HEK293T (cell line): ENCODE measurements around the gene SHISA7.

Experiments
- FOXM1 ChIP-seq: fragments of 450-650 bp; IDR thresholded peaks from 2 replicates; pipeline ENCODE4 v1.6.1; 2017; ENCODE audit warnings: mild to moderate bottlenecking, borderline replicate concordance
- HDGF ChIP-seq: fragments of 450-650 bp; IDR thresholded peaks from 2 replicates; pipeline ENCODE4 v1.6.1; 2017; ENCODE audit warnings: antibody characterized with exemption, borderline replicate concordance
- NFRKB ChIP-seq: fragments of 450-650 bp; IDR thresholded peaks from 2 replicates; pipeline ENCODE4 v1.6.1; 2016; ENCODE audit warnings: mild to moderate bottlenecking, moderate library complexity
- ZNF384 ChIP-seq: fragments of 450-650 bp; IDR thresholded peaks from 2 replicates; pipeline ENCODE4 v1.6.1; 2016

- TF ChIP-seq HDGF (no peak), NFRKB (no peak), FOXM1 (no peak), ZNF384 (no peak)
Observed at GRCh38 chr19:55426042-55426441, 17.1 kb downstream of the SHISA7 start.
